ENCODE results near the gene MS4A10. TPM values are rescaled to one million over a fixed set of nuclear protein-coding genes. Genes with fewer than 3 reads are reported as not detected.
A peak's percentile ranks its signal among the peaks of the same experiment; 100 is the strongest.

The MS4A10 gene
- total and polyA plus RNA-seq, 10 of the 15 experiments (the other 5 are each of a cell fraction or from before 2014, with no cell fraction given): not detected

DNA sequence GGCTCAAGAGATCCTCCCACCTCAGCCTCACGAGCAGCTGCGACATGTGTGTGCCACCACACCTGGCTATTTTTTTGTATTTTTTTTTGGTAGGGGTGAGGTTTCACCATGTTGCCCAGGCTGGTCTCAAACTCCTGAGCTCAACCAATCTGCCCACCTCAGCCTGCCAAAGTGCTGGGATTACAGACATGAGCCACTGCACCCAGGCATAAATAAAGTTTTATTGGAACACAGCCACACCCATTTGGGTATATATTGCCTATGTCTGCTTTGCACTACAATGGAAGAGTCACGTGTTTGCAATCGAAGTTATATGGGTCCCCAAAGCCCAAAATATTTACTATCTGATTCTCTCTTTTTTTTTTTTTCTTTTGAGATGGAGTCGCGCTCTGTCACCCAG, 30.2 kb upstream of the MS4A10 start:
- Histone ChIP-seq H3K27me3 (replicated peaks in 1 of 2; ENCODE audit: control insufficient read depth in 2 of 2, insufficient read depth in 2 of 2, low read length in 1 of 2) (no peaks in the 10 kb centered on the region; a peak in 1 of 4 replicates), H3K9ac (ENCODE audit: control insufficient read depth, insufficient read depth, low read length) (no peak overlapping the region), H3K27ac (ENCODE audit: control insufficient read depth, insufficient read depth) (no peak overlapping the region), H3K4me3 (no peak overlapping the region), H4K20me1 (ENCODE audit: control insufficient read depth, insufficient read depth) (no peaks in the 10 kb centered on the region), H3K79me2 (ENCODE audit: control insufficient read depth, insufficient read depth, low read length) (no peaks in the 10 kb centered on the region), H2AFZ (ENCODE audit: control insufficient read depth, low read depth, low read length) (no peak overlapping the region), H3K4me2 (ENCODE audit: control insufficient read depth, insufficient read depth) (no peak overlapping the region), H3K4me1 (ENCODE audit: control insufficient read depth, insufficient read depth, low read length) (peaks cover 11% of the 10 kb centered on the region), H3K36me3 (ENCODE audit: control insufficient read depth in 2 of 2, insufficient read depth in 2 of 2, low read length in 1 of 2) (no peaks in the 10 kb centered on the region), H3K9me3 (replicated peaks; ENCODE audit: control insufficient read depth, insufficient read depth, low read length) (no peaks in the 10 kb centered on the region; the same call in 2 of the 3 replicates)
- ATAC-seq (no peak), DNase-seq (ENCODE audit: low read depth, low spot score) (no peak), FAIRE-seq (no peak)
- in situ Hi-C loops (cut with MboI) (loop anchor here (25.0 kb wide), 1 partner anchor 1568 kb away; no protein-coding TSS in a partner anchor), intact Hi-C loops (cut with micrococcal nuclease; ENCODE audit: unreplicated experiment) (no loop called here)
- no TSS peak for BruUV-seq (replicated peaks)
- whole genome bisulfite sequencing (ENCODE audit: insufficient coverage, insufficient replicate concordance, low lambda C conversion rate, missing lambda C conversion rate): 68% methylated on average over 6 of the region's 6 CpGs
- POLR2A ChIA-PET: no interaction called here
- SMC1A ChIA-PET (ENCODE audit: uncharacterized antibody, unreplicated experiment): interaction anchor here (2.0 kb wide), 1 partner anchor 8 kb away, joined by 8 read pairs; no protein-coding TSS in a partner anchor
- TF ChIP-seq WRNIP1 (IDR thresholded peaks at IDR 0.05; ENCODE audit: borderline replicate concordance, low read depth, low read length) (no peak), NR2C2 (IDR thresholded peaks at IDR 0.05; ENCODE audit: borderline replicate concordance, control insufficient read depth, insufficient read length, low read depth) (no peak), ZNF207 (IDR thresholded peaks at IDR 0.05; ENCODE audit: borderline replicate concordance) (no peak), RELA (IDR thresholded peaks at IDR 0.05; ENCODE audit: borderline replicate concordance, partially characterized antibody) (no peak), RUNX3 (IDR thresholded peaks at IDR 0.05; ENCODE audit: low read length) (no peak), RAD51 (IDR thresholded peaks at IDR 0.05) (no peak), ZBTB40 (IDR thresholded peaks at IDR 0.05; ENCODE audit: borderline replicate concordance) (peak; percentile 54)
- RAD21 ChIA-PET (ENCODE audit: unreplicated experiment): interaction anchor here (0.9 kb wide), 1 partner anchor 97 kb away, joined by 3 read pairs; no protein-coding TSS in a partner anchor
- CTCF ChIA-PET: interaction anchor here (0.9 to 2.2 kb wide), 2 partner anchors 10 to 55 kb away, joined by 3 to 6 read pairs; partner anchors contain the start of gene MS4A8
